Mucosa of stomach (tissue), 1 donor: Measurements from ENCODE around the gene SMARCAL1.

ENCODE experiments used
- H3K27me3 ChIP-seq: one replicate; pipeline ENCODE4 v1.7.0; 2013; ENCODE audit warnings: mild to moderate bottlenecking, low read length; ENCODE audit not compliant: control insufficient read depth, insufficient read depth
- H3K36me3 ChIP-seq: one replicate; pipeline ENCODE4 v1.7.0; 2013; ENCODE audit warnings: low read length; ENCODE audit not compliant: control insufficient read depth, insufficient read depth
- H3K4me1 ChIP-seq: one replicate; pipeline ENCODE4 v1.7.0; 2013; ENCODE audit warnings: mild to moderate bottlenecking, low read length; ENCODE audit not compliant: control insufficient read depth, insufficient read depth
- H3K4me3 ChIP-seq: one replicate; pipeline ENCODE4 v1.7.0; 2013; ENCODE audit warnings: low read length
- H3K9ac ChIP-seq: one replicate; pipeline ENCODE4 v1.7.0; 2013; ENCODE audit warnings: mild to moderate bottlenecking, low read length, moderate library complexity
- H3K9me3 ChIP-seq: one replicate; pipeline ENCODE4 v1.7.0; 2013; ENCODE audit warnings: mild to moderate bottlenecking, low read length, moderate library complexity; ENCODE audit not compliant: control insufficient read depth
- donor health status: Pancreatic carcinoma.

Gene SMARCAL1

GRCh38 chr2:216402751-216403150, 9.5 kb upstream of the SMARCAL1 start:
- Histone ChIP-seq H3K9ac (no peak overlapping the region), H3K9me3 (no peaks in the 10 kb centered on the region), H3K4me3 (no peak overlapping the region), H3K27me3 (no peaks in the 10 kb centered on the region), H3K4me1 (no peaks in the 10 kb centered on the region), H3K36me3 (no peaks in the 10 kb centered on the region)

- peaks cover 2% of the 10 kb centered on the region for H3K27me3 ChIP-seq
- no peaks in the 10 kb centered on the region for H3K36me3 ChIP-seq
- H3K4me3 ChIP-seq, result no peak overlapping the region
- H3K4me1 ChIP-seq, result no peaks in the 10 kb centered on the region
- H3K9ac ChIP-seq, result no peak overlapping the region
- no peaks in the 10 kb centered on the region for H3K9me3 ChIP-seq
Observed at GRCh38 chr2:216404010-216404618, 8.2 kb upstream of the SMARCAL1 start.

GRCh38 chr2:216405588-216405987, 6.7 kb upstream of the SMARCAL1 start:
- Histone ChIP-seq H3K4me3 (no peak overlapping the region), H3K9me3 (no peaks in the 10 kb centered on the region), H3K27me3 (peaks cover 2% of the 10 kb centered on the region), H3K36me3 (no peaks in the 10 kb centered on the region), H3K4me1 (no peaks in the 10 kb centered on the region), H3K9ac (no peak overlapping the region)

GRCh38 chr2:216406826-216407225, 5.5 kb upstream of the SMARCAL1 start:
- Histone ChIP-seq H3K9ac (no peak overlapping the region), H3K4me3 (no peak overlapping the region), H3K36me3 (no peaks in the 10 kb centered on the region), H3K4me1 (no peaks in the 10 kb centered on the region), H3K27me3 (peaks cover 2% of the 10 kb centered on the region), H3K9me3 (no peaks in the 10 kb centered on the region)

- H3K36me3 ChIP-seq, result no peaks in the 10 kb centered on the region
- no peaks in the 10 kb centered on the region for H3K9me3 ChIP-seq
- H3K9ac ChIP-seq, result no peak overlapping the region
- peaks cover 2% of the 10 kb centered on the region for H3K27me3 ChIP-seq
- no peak overlapping the region for H3K4me3 ChIP-seq
- no peaks in the 10 kb centered on the region for H3K4me1 ChIP-seq
Observed at GRCh38 chr2:216408426-216409290, 3.6 kb upstream of the SMARCAL1 start.

GRCh38 chr2:216410550-216410949, 1.7 kb upstream of the SMARCAL1 start:
- no peak overlapping the region for H3K9ac ChIP-seq
- H3K27me3 ChIP-seq, result peaks cover 2% of the 10 kb centered on the region
- H3K36me3 ChIP-seq, result no peaks in the 10 kb centered on the region
- no peaks in the 10 kb centered on the region for H3K9me3 ChIP-seq
- no peaks in the 10 kb centered on the region for H3K4me1 ChIP-seq
- H3K4me3 ChIP-seq, result no peak overlapping the region

GRCh38 chr2:216413882-216414281, 1.6 kb downstream of the SMARCAL1 start:
- no peaks in the 10 kb centered on the region for H3K36me3 ChIP-seq
- no peaks in the 10 kb centered on the region for H3K4me1 ChIP-seq
- H3K4me3 ChIP-seq, result no peak overlapping the region
- no peaks in the 10 kb centered on the region for H3K27me3 ChIP-seq
- no peak overlapping the region for H3K9ac ChIP-seq
- no peaks in the 10 kb centered on the region for H3K9me3 ChIP-seq

- Histone ChIP-seq H3K27me3 (no peaks in the 10 kb centered on the region), H3K4me1 (no peaks in the 10 kb centered on the region), H3K9ac (no peak overlapping the region), H3K4me3 (no peak overlapping the region), H3K9me3 (no peaks in the 10 kb centered on the region), H3K36me3 (no peaks in the 10 kb centered on the region)
Observed at GRCh38 chr2:216414772-216415319, 2.6 kb downstream of the SMARCAL1 start.

GRCh38 chr2:216415541-216415940, 3.3 kb downstream of the SMARCAL1 start:
- H3K36me3 ChIP-seq, result no peaks in the 10 kb centered on the region
- H3K9ac ChIP-seq, result no peak overlapping the region
- H3K4me1 ChIP-seq, result no peaks in the 10 kb centered on the region
- no peak overlapping the region for H3K4me3 ChIP-seq
- H3K9me3 ChIP-seq, result no peaks in the 10 kb centered on the region
- no peaks in the 10 kb centered on the region for H3K27me3 ChIP-seq

- no peak overlapping the region for H3K9ac ChIP-seq
- no peak overlapping the region for H3K4me3 ChIP-seq
- no peaks in the 10 kb centered on the region for H3K36me3 ChIP-seq
- no peaks in the 10 kb centered on the region for H3K27me3 ChIP-seq
- H3K9me3 ChIP-seq, result no peaks in the 10 kb centered on the region
- no peaks in the 10 kb centered on the region for H3K4me1 ChIP-seq
Observed at GRCh38 chr2:216416571-216417307, 4.5 kb downstream of the SMARCAL1 start.

GRCh38 chr2:216418981-216419380, 6.7 kb downstream of the SMARCAL1 start:
- H3K36me3 ChIP-seq, result peaks cover 6% of the 10 kb centered on the region
- no peaks in the 10 kb centered on the region for H3K27me3 ChIP-seq
- H3K4me3 ChIP-seq, result no peak overlapping the region
- no peak overlapping the region for H3K9ac ChIP-seq
- no peaks in the 10 kb centered on the region for H3K4me1 ChIP-seq
- H3K9me3 ChIP-seq, result no peaks in the 10 kb centered on the region
